GM12878 (cell line): ENCODE data around the gene EHD4. TPM values are rescaled to one million over a fixed set of nuclear protein-coding genes. Genes with fewer than 3 reads are reported as not detected.
A peak's percentile ranks its signal among the peaks of the same experiment; 100 is the strongest.

Experiments
- BMI1 ChIP-seq: fragments of 450-650 bp; IDR thresholded peaks from 2 replicates; pipeline ENCODE4 v1.6.1; 2016; ENCODE audit warnings: mild to moderate bottlenecking, moderate library complexity, borderline replicate concordance
- EGR1 ChIP-seq, 2 experiments: IDR thresholded peaks; 1 replicate in 1 of 2; 2 replicates in 1 of 2; pipeline ENCODE4 v1.6.1; 2011 to 2012; ENCODE audit warnings: low read depth in 2 of 2, low read length in 2 of 2, borderline replicate concordance in 1 of 2, mild to moderate bottlenecking in 1 of 2, moderate library complexity in 1 of 2
- EP300 ChIP-seq, 2 experiments: fragments of 150-350 bp in 1 of 2; IDR thresholded peaks; 2 replicates each; pipeline ENCODE4 v1.6.1; 2011 to 2012; ENCODE audit warnings: low read depth in 2 of 2, low read length in 2 of 2, borderline replicate concordance in 1 of 2, improper control_type of control experiment in 1 of 2, inconsistent platforms in 1 of 2; ENCODE audit not compliant: control insufficient read depth in 1 of 2
- JUND ChIP-seq: IDR thresholded peaks from 2 replicates; pipeline ENCODE4 v1.6.1; 2012; ENCODE audit warnings: low read depth, mild to moderate bottlenecking, low read length, improper control_type of control experiment, moderate library complexity
- MTA2 ChIP-seq: fragments of 450-650 bp; IDR thresholded peaks from 2 replicates; pipeline ENCODE4 v1.6.1; 2016; ENCODE audit warnings: low read depth, mild to moderate bottlenecking, moderate library complexity
- RFX5 ChIP-seq: IDR thresholded peaks from 2 replicates; pipeline ENCODE4 v1.6.1; 2011; ENCODE audit warnings: low read depth, low read length, improper control_type of control experiment
- RUNX3 ChIP-seq: IDR thresholded peaks from 2 replicates; pipeline ENCODE4 v1.6.1; 2012; ENCODE audit warnings: low read length, inconsistent platforms
- SPI1 ChIP-seq: IDR thresholded peaks from 2 replicates; pipeline ENCODE4 v1.6.1; 2011; ENCODE audit warnings: low read depth, mild to moderate bottlenecking, low read length, moderate library complexity, borderline replicate concordance; ENCODE audit not compliant: insufficient read depth
- TAF1 ChIP-seq: IDR thresholded peaks from 2 replicates; pipeline ENCODE4 v1.6.1; 2011; ENCODE audit warnings: mild to moderate bottlenecking, low read depth, low read length, borderline replicate concordance
- TARDBP ChIP-seq: IDR thresholded peaks from 2 replicates; pipeline ENCODE4 v1.6.1; 2016; ENCODE audit warnings: borderline replicate concordance
- YY1 ChIP-seq: IDR thresholded peaks from 2 replicates; pipeline ENCODE4 v1.6.1; 2011; ENCODE audit warnings: low read depth, mild to moderate bottlenecking, low read length
- ZZZ3 ChIP-seq: IDR thresholded peaks from 2 replicates; pipeline ENCODE4 v1.6.1; 2011; ENCODE audit warnings: low read depth; ENCODE audit not compliant: control insufficient read depth, insufficient read length
- polyA plus RNA-seq, 11 experiments: library from polyadenylated mRNA; depleted of rRNA in 4 of 11; unstranded in 6 of 11; stranded (reverse) in 5 of 11; fragments of >200 nt; fragmentation: Nextera tagmentation in 4 of 11; fragmentation: Illumina TruSeq in 1 of 11; extraction: Ambion mirVana in 4 of 11; extraction: Trizol in 1 of 11; gene quantifications; 1 replicate in 1 of 11; 2 replicates in 10 of 11; pipeline versions ENCODE4 v1.2.1 to v1.2.3, GENCODE V29; 2011 to 2016; ENCODE audit warnings: inconsistent platforms in 2 of 11, missing spikeins in 2 of 11, low read depth in 1 of 11
- total RNA-seq, 4 experiments: library from RNA; depleted of rRNA in 3 of 4; stranded (reverse); fragments of >200 nt in 3 of 4; fragmentation: Illumina TruSeq in 1 of 4; extraction: Trizol in 1 of 4; gene quantifications; 2 replicates each; pipeline versions ENCODE4 v1.2.1 to v1.2.3, GENCODE V29; 2013 to 2021
- TF ChIP-seq, protein P1 (sequence below): IDR thresholded peaks from 2 replicates; pipeline ENCODE4 v1.6.1; 2012; ENCODE audit warnings: improper control_type of control experiment, low read depth, low read length; ENCODE audit not compliant: insufficient replicate concordance
- TF ChIP-seq, protein P2 (sequence below): fragments of 450-650 bp; IDR thresholded peaks from 2 replicates; pipeline ENCODE4 v1.6.1; 2016; ENCODE audit warnings: mild to moderate bottlenecking
- TF ChIP-seq, protein P3 (sequence below): fragments of 450-650 bp; IDR thresholded peaks from 2 replicates; pipeline ENCODE4 v1.6.1; 2018; ENCODE audit warnings: mild to moderate bottlenecking, low read depth, moderate library complexity; ENCODE audit not compliant: partially characterized antibody

The EHD4 gene
- total and polyA plus RNA-seq, 10 of the 15 experiments (the other 5 are each of a cell fraction or from before 2014, with no cell fraction given), result 4.2 to 62.9 (median 44.7) TPM

DNA sequence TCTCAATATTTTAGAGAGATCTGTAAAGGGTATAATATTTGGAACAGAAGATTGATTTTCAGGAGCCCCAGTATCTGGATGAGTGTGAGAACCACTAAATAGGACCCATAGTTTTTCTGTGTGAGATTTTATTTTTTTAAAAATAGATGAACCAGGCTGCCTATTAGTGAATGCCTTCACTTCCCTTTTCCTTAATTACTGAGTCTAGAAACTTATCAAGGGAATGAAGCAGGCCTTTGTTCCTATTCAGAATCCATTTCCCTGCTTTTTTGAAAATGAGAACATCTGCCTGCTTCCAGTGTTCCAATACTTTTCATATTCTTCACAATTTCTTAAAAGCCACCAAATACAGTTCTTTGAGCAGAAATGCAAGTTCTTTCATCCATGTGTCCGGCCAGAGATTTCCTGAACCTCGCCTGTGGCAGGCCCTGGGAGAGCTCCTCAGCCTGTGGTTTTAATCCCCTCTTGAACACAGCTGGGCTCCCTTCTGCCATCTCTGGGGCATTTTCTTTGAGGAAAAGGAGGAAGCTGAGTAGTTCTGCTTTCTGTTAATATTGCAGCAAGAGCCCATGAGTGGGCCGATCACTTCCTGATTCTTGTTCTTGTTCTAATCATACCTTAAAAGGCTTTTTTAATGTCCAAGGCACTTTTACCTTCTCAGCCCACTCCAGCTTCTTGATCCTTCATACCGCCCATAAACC lies 4.7 kb downstream of the EHD4 start (continued):
- TF ChIP-seq, protein P1, sequence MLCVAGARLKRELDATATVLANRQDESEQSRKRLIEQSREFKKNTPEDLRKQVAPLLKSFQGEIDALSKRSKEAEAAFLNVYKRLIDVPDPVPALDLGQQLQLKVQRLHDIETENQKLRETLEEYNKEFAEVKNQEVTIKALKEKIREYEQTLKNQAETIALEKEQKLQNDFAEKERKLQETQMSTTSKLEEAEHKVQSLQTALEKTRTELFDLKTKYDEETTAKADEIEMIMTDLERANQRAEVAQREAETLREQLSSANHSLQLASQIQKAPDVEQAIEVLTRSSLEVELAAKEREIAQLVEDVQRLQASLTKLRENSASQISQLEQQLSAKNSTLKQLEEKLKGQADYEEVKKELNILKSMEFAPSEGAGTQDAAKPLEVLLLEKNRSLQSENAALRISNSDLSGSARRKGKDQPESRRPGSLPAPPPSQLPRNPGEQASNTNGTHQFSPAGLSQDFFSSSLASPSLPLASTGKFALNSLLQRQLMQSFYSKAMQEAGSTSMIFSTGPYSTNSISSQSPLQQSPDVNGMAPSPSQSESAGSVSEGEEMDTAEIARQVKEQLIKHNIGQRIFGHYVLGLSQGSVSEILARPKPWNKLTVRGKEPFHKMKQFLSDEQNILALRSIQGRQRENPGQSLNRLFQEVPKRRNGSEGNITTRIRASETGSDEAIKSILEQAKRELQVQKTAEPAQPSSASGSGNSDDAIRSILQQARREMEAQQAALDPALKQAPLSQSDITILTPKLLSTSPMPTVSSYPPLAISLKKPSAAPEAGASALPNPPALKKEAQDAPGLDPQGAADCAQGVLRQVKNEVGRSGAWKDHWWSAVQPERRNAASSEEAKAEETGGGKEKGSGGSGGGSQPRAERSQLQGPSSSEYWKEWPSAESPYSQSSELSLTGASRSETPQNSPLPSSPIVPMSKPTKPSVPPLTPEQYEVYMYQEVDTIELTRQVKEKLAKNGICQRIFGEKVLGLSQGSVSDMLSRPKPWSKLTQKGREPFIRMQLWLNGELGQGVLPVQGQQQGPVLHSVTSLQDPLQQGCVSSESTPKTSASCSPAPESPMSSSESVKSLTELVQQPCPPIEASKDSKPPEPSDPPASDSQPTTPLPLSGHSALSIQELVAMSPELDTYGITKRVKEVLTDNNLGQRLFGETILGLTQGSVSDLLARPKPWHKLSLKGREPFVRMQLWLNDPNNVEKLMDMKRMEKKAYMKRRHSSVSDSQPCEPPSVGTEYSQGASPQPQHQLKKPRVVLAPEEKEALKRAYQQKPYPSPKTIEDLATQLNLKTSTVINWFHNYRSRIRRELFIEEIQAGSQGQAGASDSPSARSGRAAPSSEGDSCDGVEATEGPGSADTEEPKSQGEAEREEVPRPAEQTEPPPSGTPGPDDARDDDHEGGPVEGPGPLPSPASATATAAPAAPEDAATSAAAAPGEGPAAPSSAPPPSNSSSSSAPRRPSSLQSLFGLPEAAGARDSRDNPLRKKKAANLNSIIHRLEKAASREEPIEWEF, result peak; percentile 59
- TF ChIP-seq JUND, result no peak
- TF ChIP-seq TARDBP, result no peak
- TF ChIP-seq EP300 (IDR thresholded peaks at IDR 0.05; ENCODE audit: borderline replicate concordance in 1 of 2, control insufficient read depth in 1 of 2, low read depth in 2 of 2, low read length in 2 of 2), result peak in 1 of 2 experiments; percentile 57; a peak in 1 of 4 replicates
- TF ChIP-seq MTA2, result peak; percentile 86
- TF ChIP-seq ZZZ3, result no peak
- peak; percentile 86 for TF ChIP-seq SPI1
- no peak for TF ChIP-seq RFX5
- peak; percentile 79 for TF ChIP-seq RUNX3
- TF ChIP-seq EGR1 (IDR thresholded peaks at IDR 0.05; ENCODE audit: borderline replicate concordance in 1 of 2, low read depth in 2 of 2, low read length in 2 of 2), result 0 out of 3 replicates have a peak, but pooled peaks of 1 of the 2 experiments have one; percentile 42
- TF ChIP-seq TAF1, result peak; percentile 68
- no peak for TF ChIP-seq BMI1
- TF ChIP-seq, protein P2, sequence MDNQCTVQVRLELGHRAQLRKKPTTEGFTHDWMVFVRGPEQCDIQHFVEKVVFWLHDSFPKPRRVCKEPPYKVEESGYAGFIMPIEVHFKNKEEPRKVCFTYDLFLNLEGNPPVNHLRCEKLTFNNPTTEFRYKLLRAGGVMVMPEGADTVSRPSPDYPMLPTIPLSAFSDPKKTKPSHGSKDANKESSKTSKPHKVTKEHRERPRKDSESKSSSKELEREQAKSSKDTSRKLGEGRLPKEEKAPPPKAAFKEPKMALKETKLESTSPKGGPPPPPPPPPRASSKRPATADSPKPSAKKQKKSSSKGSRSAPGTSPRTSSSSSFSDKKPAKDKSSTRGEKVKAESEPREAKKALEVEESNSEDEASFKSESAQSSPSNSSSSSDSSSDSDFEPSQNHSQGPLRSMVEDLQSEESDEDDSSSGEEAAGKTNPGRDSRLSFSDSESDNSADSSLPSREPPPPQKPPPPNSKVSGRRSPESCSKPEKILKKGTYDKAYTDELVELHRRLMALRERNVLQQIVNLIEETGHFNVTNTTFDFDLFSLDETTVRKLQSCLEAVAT, result 0 out of 2 replicates have a peak, but pooled peaks have one; percentile 13
- peak; percentile 60; the same call in 1 of the 2 replicates for TF ChIP-seq YY1
- TF ChIP-seq, protein P3, sequence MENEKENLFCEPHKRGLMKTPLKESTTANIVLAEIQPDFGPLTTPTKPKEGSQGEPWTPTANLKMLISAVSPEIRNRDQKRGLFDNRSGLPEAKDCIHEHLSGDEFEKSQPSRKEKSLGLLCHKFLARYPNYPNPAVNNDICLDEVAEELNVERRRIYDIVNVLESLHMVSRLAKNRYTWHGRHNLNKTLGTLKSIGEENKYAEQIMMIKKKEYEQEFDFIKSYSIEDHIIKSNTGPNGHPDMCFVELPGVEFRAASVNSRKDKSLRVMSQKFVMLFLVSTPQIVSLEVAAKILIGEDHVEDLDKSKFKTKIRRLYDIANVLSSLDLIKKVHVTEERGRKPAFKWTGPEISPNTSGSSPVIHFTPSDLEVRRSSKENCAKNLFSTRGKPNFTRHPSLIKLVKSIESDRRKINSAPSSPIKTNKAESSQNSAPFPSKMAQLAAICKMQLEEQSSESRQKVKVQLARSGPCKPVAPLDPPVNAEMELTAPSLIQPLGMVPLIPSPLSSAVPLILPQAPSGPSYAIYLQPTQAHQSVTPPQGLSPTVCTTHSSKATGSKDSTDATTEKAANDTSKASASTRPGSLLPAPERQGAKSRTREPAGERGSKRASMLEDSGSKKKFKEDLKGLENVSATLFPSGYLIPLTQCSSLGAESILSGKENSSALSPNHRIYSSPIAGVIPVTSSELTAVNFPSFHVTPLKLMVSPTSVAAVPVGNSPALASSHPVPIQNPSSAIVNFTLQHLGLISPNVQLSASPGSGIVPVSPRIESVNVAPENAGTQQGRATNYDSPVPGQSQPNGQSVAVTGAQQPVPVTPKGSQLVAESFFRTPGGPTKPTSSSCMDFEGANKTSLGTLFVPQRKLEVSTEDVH, result no peak
